Measurements from ENCODE around the gene AK3.

The AK3 gene

GRCh38 chr9:4689687-4690104 is 51.3 kb downstream of the AK3 start:
- TF ChIP-seq CTCF (IDR thresholded peaks at IDR 0.05; ENCODE audit: insufficient read depth, low read length, poor library complexity, severe bottlenecking) (no peak), EZH2phosphoT487 (conservative IDR thresholded peaks at IDR 0.05; ENCODE audit: low read length) (no peak)
- H3K9me3 ChIP-seq (ENCODE audit: insufficient read depth, low read length), result no peaks in the 10 kb centered on the region
- no peak overlapping the region for H3K27ac ChIP-seq (ENCODE audit: low read depth, low read length)
- H3K4me2 ChIP-seq (ENCODE audit: low read depth, low read length, poor library complexity, severe bottlenecking), result no peak overlapping the region
- H3K9ac ChIP-seq (ENCODE audit: low read length), result no peak overlapping the region
- H4K20me1 ChIP-seq (ENCODE audit: low read depth, low read length), result no peaks in the 10 kb centered on the region
- H3K9me2 ChIP-seq (replicated peaks; ENCODE audit: insufficient read depth, low read length), result no peaks in the 10 kb centered on the region
- peaks cover 4% of the 10 kb centered on the region for H3F3A ChIP-seq (ENCODE audit: insufficient read depth)
- no peak overlapping the region for H2AFZ ChIP-seq (ENCODE audit: low read depth, low read length, severe bottlenecking)
- H3K79me2 ChIP-seq (ENCODE audit: insufficient read depth, low read length), result peaks cover 21% of the 10 kb centered on the region; the same call in 1 of the 2 replicates
- no peaks in the 10 kb centered on the region for H3K27me3 ChIP-seq (ENCODE audit: low read length)
- peaks cover 41% of the 10 kb centered on the region for H3K36me3 ChIP-seq (ENCODE audit: low read length)
- no peak overlapping the region for H3K4me3 ChIP-seq (ENCODE audit: insufficient read depth, low read length, poor library complexity, severe bottlenecking)

GRCh38 chr9:4689021-4689420 is 52.0 kb downstream of the AK3 start:
- H3K9ac ChIP-seq (ENCODE audit: low read length), result no peak overlapping the region
- H4K20me1 ChIP-seq (ENCODE audit: low read depth, low read length), result no peaks in the 10 kb centered on the region
- no peaks in the 10 kb centered on the region for H3K27me3 ChIP-seq (ENCODE audit: low read length)
- no peak overlapping the region for H2AFZ ChIP-seq (ENCODE audit: low read depth, low read length, severe bottlenecking)
- peaks cover 19% of the 10 kb centered on the region; the same call in 1 of the 2 replicates for H3K79me2 ChIP-seq (ENCODE audit: insufficient read depth, low read length)
- H3K36me3 ChIP-seq (ENCODE audit: low read length), result peaks cover 41% of the 10 kb centered on the region
- no peaks in the 10 kb centered on the region for H3K9me2 ChIP-seq (replicated peaks; ENCODE audit: insufficient read depth, low read length)
- no peak overlapping the region for H3K27ac ChIP-seq (ENCODE audit: low read depth, low read length)
- no peaks in the 10 kb centered on the region for H3K9me3 ChIP-seq (ENCODE audit: insufficient read depth, low read length)
- TF ChIP-seq CTCF (IDR thresholded peaks at IDR 0.05; ENCODE audit: insufficient read depth, low read length, poor library complexity, severe bottlenecking) (no peak), EZH2phosphoT487 (conservative IDR thresholded peaks at IDR 0.05; ENCODE audit: low read length) (no peak)
- no peak overlapping the region for H3K4me3 ChIP-seq (ENCODE audit: insufficient read depth, low read length, poor library complexity, severe bottlenecking)
- peaks cover 9% of the 10 kb centered on the region for H3F3A ChIP-seq (ENCODE audit: insufficient read depth)
- H3K4me2 ChIP-seq (ENCODE audit: low read depth, low read length, poor library complexity, severe bottlenecking), result no peak overlapping the region

GRCh38 chr9:4686584-4686983 is 54.4 kb downstream of the AK3 start:
- Histone ChIP-seq H4K20me1 (ENCODE audit: low read depth, low read length) (no peaks in the 10 kb centered on the region), H3K36me3 (ENCODE audit: low read length) (peaks cover 41% of the 10 kb centered on the region)

More at GRCh38 chr9:4686584-4686983, 54.4 kb downstream of the AK3 start:
- no peak overlapping the region for H3K4me3 ChIP-seq (ENCODE audit: insufficient read depth, low read length, poor library complexity, severe bottlenecking)
- no peak overlapping the region for H3K4me2 ChIP-seq (ENCODE audit: low read depth, low read length, poor library complexity, severe bottlenecking)
- H3K9me3 ChIP-seq (ENCODE audit: insufficient read depth, low read length), result no peaks in the 10 kb centered on the region
- no peaks in the 10 kb centered on the region for H3K27me3 ChIP-seq (ENCODE audit: low read length)
- H3K27ac ChIP-seq (ENCODE audit: low read depth, low read length), result no peak overlapping the region
- H3K9ac ChIP-seq (ENCODE audit: low read length), result no peak overlapping the region
- peaks cover 9% of the 10 kb centered on the region for H3F3A ChIP-seq (ENCODE audit: insufficient read depth)
- H2AFZ ChIP-seq (ENCODE audit: low read depth, low read length, severe bottlenecking), result no peak overlapping the region
- TF ChIP-seq CTCF (IDR thresholded peaks at IDR 0.05; ENCODE audit: insufficient read depth, low read length, poor library complexity, severe bottlenecking) (no peak), EZH2phosphoT487 (conservative IDR thresholded peaks at IDR 0.05; ENCODE audit: low read length) (no peak)
- peaks cover 21% of the 10 kb centered on the region for H3K79me2 ChIP-seq (ENCODE audit: insufficient read depth, low read length)
- H3K9me2 ChIP-seq (replicated peaks; ENCODE audit: insufficient read depth, low read length), result no peaks in the 10 kb centered on the region
